HG03045 (cell line): ENCODE measurements around the gene SMAD6.

Source experiments
- ATAC-seq: cut with Tn5 transposase; IDR thresholded peaks from one replicate; pipeline ENCODE4 v1.9.1; 2021; ENCODE audit warnings: mild to moderate bottlenecking, moderate library complexity; ENCODE audit not compliant: unreplicated experiment

Gene SMAD6

GRCh38 chr15:66738595-66738994 is 36.6 kb downstream of the SMAD6 start:
- ATAC-seq, result no peak

GRCh38 chr15:66739287-66739686 is 37.3 kb downstream of the SMAD6 start:
- no peak for ATAC-seq

- ATAC-seq, result no peak
These were observed 38.8 kb downstream of the SMAD6 start for GRCh38 chr15:66740802-66741201.

GRCh38 chr15:66741646-66742045 is 39.6 kb downstream of the SMAD6 start:
- no peak for ATAC-seq

DNA sequence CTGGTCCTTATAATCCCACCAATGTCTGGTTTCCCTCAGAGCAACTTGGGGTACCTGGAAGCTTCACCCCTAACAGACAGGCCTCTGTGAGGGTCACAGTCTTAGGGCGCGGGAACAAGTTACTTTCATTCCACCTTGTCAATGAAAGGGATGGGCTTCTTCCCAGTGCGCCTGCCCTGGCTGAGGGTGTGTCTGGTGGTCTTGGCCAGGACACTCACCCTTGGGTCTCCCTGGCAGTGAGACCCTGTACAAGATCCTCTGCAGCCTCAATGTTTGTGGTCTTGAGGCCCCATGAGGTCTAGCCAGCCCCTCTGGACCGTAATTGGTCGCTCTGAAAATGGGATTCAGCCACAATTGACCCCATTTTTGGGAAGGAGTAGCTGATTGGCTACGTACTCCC is 40.2 kb downstream of the SMAD6 start:
- no peak for ATAC-seq

- ATAC-seq, result no peak
These were observed 41.2 kb downstream of the SMAD6 start for GRCh38 chr15:66743204-66743603.

- no peak for ATAC-seq
These were observed 41.9 kb downstream of the SMAD6 start for GRCh38 chr15:66743703-66744536.

GRCh38 chr15:66744610-66745279 is 42.7 kb downstream of the SMAD6 start:
- no peak for ATAC-seq

DNA sequence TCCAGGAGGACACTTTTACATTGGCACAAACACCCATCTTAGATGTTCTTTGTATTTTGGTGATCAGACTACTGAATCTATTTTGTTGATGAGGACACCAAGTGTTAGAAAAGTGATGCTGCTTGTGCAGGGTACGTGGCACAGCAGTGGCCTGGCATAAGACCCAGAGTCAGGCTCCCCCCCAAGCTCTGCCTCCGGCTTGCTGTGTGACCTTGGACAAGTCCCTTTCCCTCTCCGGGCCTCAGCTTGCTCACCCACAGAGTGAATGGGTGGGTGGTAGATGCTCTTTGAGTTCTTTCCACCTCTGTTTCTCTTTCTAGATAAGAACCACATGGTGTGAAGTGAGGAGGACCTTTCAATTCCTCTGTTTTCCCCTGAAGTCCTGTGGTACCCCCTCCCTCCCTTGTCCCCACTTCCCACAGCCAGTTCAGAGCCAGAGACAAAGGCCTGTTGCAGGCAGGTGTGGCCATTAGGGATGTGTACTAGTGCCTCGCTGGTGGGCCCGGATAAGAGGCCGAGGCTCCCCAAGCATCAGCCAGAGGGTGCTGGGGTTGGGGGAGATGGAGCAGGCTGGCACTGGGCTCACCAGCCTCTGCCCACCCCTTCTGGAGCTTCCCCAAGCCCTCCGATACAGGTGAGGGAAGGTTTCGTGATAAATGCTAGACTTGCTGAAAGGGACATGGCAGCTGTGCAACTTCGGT is 43.6 kb downstream of the SMAD6 start:
- ATAC-seq, result no peak

DNA sequence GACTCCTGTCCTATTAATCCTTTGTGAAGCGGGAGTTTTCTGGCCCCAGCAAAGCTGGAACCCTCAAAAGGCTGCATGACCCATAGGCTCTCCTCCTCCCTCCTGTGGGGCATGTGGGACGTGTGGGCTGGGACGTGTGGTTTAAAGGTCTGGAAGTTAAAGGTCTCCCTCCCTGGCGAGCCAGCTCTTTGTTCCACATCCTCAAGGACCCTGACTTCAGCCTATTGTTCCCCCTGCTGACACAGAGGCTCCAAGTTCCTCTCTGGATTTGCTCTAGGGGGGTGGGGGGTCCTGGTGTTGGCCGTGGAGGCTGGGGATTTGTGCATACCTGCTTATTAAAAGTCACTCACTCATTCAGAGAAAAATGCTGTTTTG is 44.2 kb downstream of the SMAD6 start:
- no peak for ATAC-seq

DNA sequence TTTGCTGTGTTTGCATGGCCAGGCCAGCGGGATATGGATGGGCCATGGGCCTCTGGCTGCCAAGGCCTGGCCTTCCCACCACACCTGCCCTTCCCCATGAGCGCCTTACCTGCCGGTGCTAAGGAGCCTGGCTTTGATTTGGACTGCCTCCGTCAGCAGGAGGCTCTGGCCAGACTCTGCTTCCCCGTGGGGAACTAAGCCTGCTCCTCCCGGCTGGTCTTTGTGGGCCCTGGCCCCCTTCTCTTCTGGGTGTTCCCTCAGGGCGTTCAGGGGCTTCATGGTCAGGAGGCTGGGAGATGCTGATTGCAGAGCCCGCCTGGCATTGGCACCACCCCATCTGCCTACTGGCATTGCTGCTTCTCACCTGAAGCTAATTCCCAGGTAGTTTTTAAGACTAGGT is 45.2 kb downstream of the SMAD6 start:
- ATAC-seq, result no peak

GRCh38 chr15:66747886-66748707 is 46.1 kb downstream of the SMAD6 start:
- no peak for ATAC-seq

- ATAC-seq, result no peak
These were observed 46.6 kb downstream of the SMAD6 start for GRCh38 chr15:66748708-66749035.

DNA sequence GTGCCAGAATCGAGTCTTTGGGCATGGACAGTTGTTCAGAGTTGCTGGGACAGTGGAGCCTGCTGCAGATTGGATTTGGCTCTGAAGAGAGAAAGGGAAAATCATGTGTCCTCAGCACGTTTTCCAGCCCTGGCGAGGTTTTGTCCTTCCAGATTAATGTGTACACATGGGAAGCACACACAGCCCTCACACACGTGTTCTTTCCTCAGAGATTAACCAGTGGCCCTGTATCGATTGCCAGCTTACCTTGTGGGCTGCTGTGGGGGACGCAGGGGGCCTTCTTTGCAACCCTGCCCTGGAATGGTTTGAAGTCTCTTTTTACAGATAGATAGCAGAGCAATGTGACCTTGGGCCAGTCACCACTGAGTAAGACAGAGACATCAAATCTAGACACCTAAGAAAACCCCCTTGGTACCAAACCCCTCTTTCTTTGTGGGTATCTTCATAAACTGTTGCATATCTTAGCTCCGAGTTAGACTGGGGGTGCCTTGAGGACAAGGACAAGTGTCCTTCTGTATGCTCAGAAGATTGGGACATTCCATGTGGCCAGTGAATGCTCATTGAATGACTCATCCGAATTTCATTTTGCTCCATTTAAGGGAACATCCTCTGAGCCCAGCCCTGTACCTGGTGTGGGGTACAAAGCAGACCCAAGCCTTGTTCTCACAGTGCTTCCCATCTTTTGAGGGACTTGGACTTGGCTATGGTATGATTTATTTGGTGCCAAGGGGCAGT is 48.0 kb downstream of the SMAD6 start:
- no peak for ATAC-seq

DNA sequence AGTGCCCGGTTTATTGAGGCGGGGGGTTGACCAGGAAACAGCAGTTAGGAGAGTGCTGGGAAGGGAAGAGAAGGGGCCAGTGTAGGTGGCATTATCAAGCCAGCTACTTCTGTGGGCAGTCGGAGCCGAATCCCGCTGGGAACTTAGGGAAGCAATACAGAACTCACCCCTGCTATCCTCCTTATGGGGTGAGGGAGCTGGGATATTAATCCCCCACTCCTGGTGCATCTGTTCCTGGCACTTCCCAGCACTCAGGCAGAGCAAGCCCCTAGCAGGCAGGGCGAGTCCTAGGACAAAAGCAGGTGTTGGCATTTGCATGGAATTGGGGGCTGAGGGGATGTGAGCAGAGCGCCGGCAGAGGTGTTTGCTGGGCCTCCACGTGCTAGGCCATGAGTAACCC is 48.6 kb downstream of the SMAD6 start:
- ATAC-seq, result no peak

GRCh38 chr15:66751579-66751978 is 49.5 kb downstream of the SMAD6 start:
- ATAC-seq, result no peak

- no peak for ATAC-seq
These were observed 50.0 kb downstream of the SMAD6 start for GRCh38 chr15:66752078-66752477.

GRCh38 chr15:66753687-66754377 is 51.8 kb downstream of the SMAD6 start:
- no peak for ATAC-seq

GRCh38 chr15:66754789-66755188 is 52.8 kb downstream of the SMAD6 start:
- no peak for ATAC-seq
